ENCODE measurements around the gene PAQR4. TPM values are rescaled to one million over a fixed set of nuclear protein-coding genes. Genes with fewer than 3 reads are reported as not detected.

Gene PAQR4
- total and polyA plus RNA-seq, 2 of the 13 experiments (the other 11 are each of a cell fraction or from before 2014, with no cell fraction given): 15.9 to 24.8 TPM

DNA sequence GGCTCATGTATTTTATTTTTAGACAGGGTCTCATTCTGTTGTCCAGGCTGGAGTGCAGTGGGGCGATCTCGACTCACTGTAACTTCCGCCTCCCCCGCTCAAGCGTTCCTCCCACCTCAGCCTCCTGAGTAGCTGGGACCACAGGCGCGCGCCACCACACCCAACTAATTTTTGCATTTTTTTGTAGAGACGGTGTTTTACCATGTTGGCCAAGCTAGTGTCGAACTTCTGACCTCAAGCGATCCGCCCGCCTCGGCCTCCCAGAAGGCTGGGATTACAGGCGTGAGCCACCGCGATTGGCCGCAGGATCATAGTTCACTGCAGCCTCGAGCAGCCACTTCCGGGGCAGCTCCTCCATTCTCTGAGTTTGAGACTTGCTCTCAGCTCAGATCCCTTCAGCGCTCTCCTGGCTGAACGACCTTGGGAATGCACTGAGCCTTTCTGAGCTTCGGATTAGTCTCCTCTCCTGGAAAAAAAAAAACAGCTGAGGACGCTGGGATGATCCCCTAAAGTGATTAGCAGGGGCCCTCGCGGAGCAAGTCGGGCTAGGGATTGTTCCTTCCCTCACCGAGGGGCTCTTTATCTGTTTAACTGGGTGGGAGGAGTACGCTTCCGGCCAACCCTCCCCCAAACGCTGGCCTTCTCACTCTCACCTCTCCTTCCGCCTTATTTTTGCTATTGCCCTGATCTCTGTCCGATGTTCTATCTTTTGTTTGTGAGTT lies 12.2 kb downstream of the PAQR4 start (continued):
- TF ChIP-seq, protein P1, sequence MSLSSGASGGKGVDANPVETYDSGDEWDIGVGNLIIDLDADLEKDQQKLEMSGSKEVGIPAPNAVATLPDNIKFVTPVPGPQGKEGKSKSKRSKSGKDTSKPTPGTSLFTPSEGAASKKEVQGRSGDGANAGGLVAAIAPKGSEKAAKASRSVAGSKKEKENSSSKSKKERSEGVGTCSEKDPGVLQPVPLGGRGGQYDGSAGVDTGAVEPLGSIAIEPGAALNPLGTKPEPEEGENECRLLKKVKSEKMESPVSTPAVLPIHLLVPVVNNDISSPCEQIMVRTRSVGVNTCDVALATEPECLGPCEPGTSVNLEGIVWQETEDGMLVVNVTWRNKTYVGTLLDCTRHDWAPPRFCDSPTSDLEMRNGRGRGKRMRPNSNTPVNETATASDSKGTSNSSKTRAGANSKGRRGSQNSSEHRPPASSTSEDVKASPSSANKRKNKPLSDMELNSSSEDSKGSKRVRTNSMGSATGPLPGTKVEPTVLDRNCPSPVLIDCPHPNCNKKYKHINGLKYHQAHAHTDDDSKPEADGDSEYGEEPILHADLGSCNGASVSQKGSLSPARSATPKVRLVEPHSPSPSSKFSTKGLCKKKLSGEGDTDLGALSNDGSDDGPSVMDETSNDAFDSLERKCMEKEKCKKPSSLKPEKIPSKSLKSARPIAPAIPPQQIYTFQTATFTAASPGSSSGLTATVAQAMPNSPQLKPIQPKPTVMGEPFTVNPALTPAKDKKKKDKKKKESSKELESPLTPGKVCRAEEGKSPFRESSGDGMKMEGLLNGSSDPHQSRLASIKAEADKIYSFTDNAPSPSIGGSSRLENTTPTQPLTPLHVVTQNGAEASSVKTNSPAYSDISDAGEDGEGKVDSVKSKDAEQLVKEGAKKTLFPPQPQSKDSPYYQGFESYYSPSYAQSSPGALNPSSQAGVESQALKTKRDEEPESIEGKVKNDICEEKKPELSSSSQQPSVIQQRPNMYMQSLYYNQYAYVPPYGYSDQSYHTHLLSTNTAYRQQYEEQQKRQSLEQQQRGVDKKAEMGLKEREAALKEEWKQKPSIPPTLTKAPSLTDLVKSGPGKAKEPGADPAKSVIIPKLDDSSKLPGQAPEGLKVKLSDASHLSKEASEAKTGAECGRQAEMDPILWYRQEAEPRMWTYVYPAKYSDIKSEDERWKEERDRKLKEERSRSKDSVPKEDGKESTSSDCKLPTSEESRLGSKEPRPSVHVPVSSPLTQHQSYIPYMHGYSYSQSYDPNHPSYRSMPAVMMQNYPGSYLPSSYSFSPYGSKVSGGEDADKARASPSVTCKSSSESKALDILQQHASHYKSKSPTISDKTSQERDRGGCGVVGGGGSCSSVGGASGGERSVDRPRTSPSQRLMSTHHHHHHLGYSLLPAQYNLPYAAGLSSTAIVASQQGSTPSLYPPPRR (CRISPR knock-in tag; IDR thresholded peaks at IDR 0.05; ENCODE audit: borderline replicate concordance): no peak
- TF ChIP-seq, protein P2, sequence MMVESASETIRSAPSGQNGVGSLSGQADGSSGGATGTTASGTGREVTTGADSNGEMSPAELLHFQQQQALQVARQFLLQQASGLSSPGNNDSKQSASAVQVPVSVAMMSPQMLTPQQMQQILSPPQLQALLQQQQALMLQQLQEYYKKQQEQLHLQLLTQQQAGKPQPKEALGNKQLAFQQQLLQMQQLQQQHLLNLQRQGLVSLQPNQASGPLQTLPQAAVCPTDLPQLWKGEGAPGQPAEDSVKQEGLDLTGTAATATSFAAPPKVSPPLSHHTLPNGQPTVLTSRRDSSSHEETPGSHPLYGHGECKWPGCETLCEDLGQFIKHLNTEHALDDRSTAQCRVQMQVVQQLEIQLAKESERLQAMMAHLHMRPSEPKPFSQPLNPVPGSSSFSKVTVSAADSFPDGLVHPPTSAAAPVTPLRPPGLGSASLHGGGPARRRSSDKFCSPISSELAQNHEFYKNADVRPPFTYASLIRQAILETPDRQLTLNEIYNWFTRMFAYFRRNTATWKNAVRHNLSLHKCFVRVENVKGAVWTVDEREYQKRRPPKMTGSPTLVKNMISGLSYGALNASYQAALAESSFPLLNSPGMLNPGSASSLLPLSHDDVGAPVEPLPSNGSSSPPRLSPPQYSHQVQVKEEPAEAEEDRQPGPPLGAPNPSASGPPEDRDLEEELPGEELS (CRISPR knock-in tag; IDR thresholded peaks at IDR 0.05): 0 out of 2 replicates have a peak, but pooled peaks have one; percentile 15
- TF ChIP-seq ZNF446 (CRISPR knock-in tag; IDR thresholded peaks at IDR 0.05) (0 out of 2 replicates have a peak, but pooled peaks have one; percentile 37), TARDBP (CRISPR knock-in tag; IDR thresholded peaks at IDR 0.05) (0 out of 2 replicates have a peak, but pooled peaks have one; percentile 37), GFI1 (CRISPR knock-in tag; IDR thresholded peaks at IDR 0.05; ENCODE audit: borderline replicate concordance) (peak; percentile 39; the same call in 1 of the 2 replicates), ETV6 (CRISPR knock-in tag; conservative IDR thresholded peaks at IDR 0.05) (no peak), ZNF20 (CRISPR knock-in tag; IDR thresholded peaks at IDR 0.05) (0 out of 2 replicates have a peak, but pooled peaks have one; percentile 70), GATAD2A (CRISPR knock-in tag; IDR thresholded peaks at IDR 0.05) (peak; percentile 32; the same call in 1 of the 2 replicates), KLF13 (CRISPR knock-in tag; IDR thresholded peaks at IDR 0.05) (no peak), DPF2 (CRISPR knock-in tag; IDR thresholded peaks at IDR 0.05; ENCODE audit: borderline replicate concordance, low read depth) (no peak), HOXA3 (CRISPR knock-in tag; IDR thresholded peaks at IDR 0.05) (peak; percentile 60; the same call in 1 of the 2 replicates), NFYC (CRISPR knock-in tag; IDR thresholded peaks at IDR 0.05) (peak; percentile 55), ELF4 (CRISPR knock-in tag; IDR thresholded peaks at IDR 0.05; ENCODE audit: borderline replicate concordance) (0 out of 2 replicates have a peak, but pooled peaks have one; percentile 2), ZBTB8A (CRISPR knock-in tag; IDR thresholded peaks at IDR 0.05; ENCODE audit: borderline replicate concordance, low read depth) (no peak)
- TF ChIP-seq, protein P3, sequence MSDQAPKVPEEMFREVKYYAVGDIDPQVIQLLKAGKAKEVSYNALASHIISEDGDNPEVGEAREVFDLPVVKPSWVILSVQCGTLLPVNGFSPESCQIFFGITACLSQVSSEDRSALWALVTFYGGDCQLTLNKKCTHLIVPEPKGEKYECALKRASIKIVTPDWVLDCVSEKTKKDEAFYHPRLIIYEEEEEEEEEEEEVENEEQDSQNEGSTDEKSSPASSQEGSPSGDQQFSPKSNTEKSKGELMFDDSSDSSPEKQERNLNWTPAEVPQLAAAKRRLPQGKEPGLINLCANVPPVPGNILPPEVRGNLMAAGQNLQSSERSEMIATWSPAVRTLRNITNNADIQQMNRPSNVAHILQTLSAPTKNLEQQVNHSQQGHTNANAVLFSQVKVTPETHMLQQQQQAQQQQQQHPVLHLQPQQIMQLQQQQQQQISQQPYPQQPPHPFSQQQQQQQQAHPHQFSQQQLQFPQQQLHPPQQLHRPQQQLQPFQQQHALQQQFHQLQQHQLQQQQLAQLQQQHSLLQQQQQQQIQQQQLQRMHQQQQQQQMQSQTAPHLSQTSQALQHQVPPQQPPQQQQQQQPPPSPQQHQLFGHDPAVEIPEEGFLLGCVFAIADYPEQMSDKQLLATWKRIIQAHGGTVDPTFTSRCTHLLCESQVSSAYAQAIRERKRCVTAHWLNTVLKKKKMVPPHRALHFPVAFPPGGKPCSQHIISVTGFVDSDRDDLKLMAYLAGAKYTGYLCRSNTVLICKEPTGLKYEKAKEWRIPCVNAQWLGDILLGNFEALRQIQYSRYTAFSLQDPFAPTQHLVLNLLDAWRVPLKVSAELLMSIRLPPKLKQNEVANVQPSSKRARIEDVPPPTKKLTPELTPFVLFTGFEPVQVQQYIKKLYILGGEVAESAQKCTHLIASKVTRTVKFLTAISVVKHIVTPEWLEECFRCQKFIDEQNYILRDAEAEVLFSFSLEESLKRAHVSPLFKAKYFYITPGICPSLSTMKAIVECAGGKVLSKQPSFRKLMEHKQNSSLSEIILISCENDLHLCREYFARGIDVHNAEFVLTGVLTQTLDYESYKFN (CRISPR knock-in tag; conservative IDR thresholded peaks at IDR 0.05): peak; percentile 48
- TF ChIP-seq, protein P4, sequence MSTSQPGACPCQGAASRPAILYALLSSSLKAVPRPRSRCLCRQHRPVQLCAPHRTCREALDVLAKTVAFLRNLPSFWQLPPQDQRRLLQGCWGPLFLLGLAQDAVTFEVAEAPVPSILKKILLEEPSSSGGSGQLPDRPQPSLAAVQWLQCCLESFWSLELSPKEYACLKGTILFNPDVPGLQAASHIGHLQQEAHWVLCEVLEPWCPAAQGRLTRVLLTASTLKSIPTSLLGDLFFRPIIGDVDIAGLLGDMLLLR (CRISPR knock-in tag; IDR thresholded peaks at IDR 0.05): 0 out of 2 replicates have a peak, but pooled peaks have one; percentile 40
